Heart left ventricle (tissue), 13 donors: Measurements from ENCODE around the gene KCNQ1.

Source experiments
- CTCF ChIP-seq, 12 donors: fragments of 200-600 bp; sonication (generic) in 4 of 12; IDR thresholded peaks; one replicate each; pipeline versions ENCODE4 v1.5.0 to v1.8.0; 2018 to 2022; ENCODE audit warnings: antibody characterized with exemption in 12 of 12, mild to moderate bottlenecking in 5 of 12
- POLR2A ChIP-seq, 2 donors: fragments of 450-650 bp; IDR thresholded peaks; one replicate each; pipeline ENCODE4 v1.6.1; 2017; ENCODE audit warnings: antibody characterized with exemption in 2 of 2, mild to moderate bottlenecking in 2 of 2, moderate library complexity in 2 of 2
- donor health status: ischemic (EF 13 %, LVEDD 7.1; RV severe dilation, severe dysfunction).
- donor health status: DM: no; HTN: yes; CAD: no.
- donor health status: DM: no; HTN: no; CAD: no.
- donor health status: ischemic (EF 25% LVEDD 6.9; RV normal size, moderate dysfunction).
- donor health status: ischemic (EF 25% LVEDD 5.7; RV mildly dilated, moderate dysfunction).
- donor health status: ischemic (EF 35%, LVEDD 5.7; RV mildly dilated, moderate dysfunction).
- donor health status: nonischemic (EF 11% LVEDD 7.7; RV severe dilation, severe dysfunction).
- donor health status: DM: yes; HTN: yes; CAD: no.
- donor health status: PGD.
- donor health status: ischemic (EF 29% LVEDD 5.4; RV normal size, mild dysfunction).
- donor health status: nonischemic (EF 23%, LVEDD 6.1; RV moderate dilation, normal function).

- TF ChIP-seq CTCF (IDR thresholded peaks at IDR 0.05) (no peak), POLR2A (IDR thresholded peaks at IDR 0.05) (no peak)
Observed at GRCh38 chr11:2763984-2764383, 319.2 kb downstream of the KCNQ1 start.
